Measurements from ENCODE around the gene ZDHHC18.
A peak's percentile ranks its signal among the peaks of the same experiment; 100 is the strongest.

The ZDHHC18 gene

GRCh38 chr1:26787706-26788514, 38.6 kb upstream of the ZDHHC18 start, which contains the start of gene PIGV:
TSS of gene PIGV (plus strand) at chr1:26787950. CDS start at chr1:26790816, 2,866 bp downstream.
- in situ Hi-C loops (cut with HindIII; ENCODE audit: low sequenced_read_pairs) = no loop called here
- TF ChIP-seq, protein P1, sequence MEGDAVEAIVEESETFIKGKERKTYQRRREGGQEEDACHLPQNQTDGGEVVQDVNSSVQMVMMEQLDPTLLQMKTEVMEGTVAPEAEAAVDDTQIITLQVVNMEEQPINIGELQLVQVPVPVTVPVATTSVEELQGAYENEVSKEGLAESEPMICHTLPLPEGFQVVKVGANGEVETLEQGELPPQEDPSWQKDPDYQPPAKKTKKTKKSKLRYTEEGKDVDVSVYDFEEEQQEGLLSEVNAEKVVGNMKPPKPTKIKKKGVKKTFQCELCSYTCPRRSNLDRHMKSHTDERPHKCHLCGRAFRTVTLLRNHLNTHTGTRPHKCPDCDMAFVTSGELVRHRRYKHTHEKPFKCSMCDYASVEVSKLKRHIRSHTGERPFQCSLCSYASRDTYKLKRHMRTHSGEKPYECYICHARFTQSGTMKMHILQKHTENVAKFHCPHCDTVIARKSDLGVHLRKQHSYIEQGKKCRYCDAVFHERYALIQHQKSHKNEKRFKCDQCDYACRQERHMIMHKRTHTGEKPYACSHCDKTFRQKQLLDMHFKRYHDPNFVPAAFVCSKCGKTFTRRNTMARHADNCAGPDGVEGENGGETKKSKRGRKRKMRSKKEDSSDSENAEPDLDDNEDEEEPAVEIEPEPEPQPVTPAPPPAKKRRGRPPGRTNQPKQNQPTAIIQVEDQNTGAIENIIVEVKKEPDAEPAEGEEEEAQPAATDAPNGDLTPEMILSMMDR (IDR thresholded peaks at IDR 0.05; ENCODE audit: low read depth, low read length) = peak; percentile 6
- H3K4me3 ChIP-seq (ENCODE audit: low read depth, low read length) = peak within 1 kb of the TSS; percentile 53
- DNase-seq (ENCODE audit: low read depth, low spot score) = peak; percentile 83

DNA sequence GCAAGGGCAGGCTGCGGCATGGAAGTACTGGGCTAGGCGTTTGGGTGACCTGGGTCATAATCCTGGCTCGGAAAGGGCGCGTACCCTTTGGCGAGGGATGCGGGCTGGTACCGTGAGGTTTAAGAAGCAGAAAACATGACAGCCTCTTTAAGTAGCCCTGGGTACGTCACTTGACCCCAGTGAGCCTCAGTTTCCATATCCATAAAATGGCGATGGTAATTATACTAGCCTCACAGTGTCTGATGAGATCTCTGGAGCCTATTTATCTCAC, 38.0 kb upstream of the ZDHHC18 start:
- peak overlapping the region; percentile 53 for H3K4me3 ChIP-seq (ENCODE audit: low read depth, low read length)
- TF ChIP-seq, protein P1 (IDR thresholded peaks at IDR 0.05; ENCODE audit: low read depth, low read length) = no peak
- in situ Hi-C loops (cut with HindIII; ENCODE audit: low sequenced_read_pairs) = no loop called here
- no peak for DNase-seq (ENCODE audit: low read depth, low spot score)

- in situ Hi-C loops (cut with HindIII; ENCODE audit: low sequenced_read_pairs) = no loop called here
- H3K4me3 ChIP-seq (ENCODE audit: low read depth, low read length) = peak overlapping the region; percentile 53
- peak; percentile 85 for DNase-seq (ENCODE audit: low read depth, low spot score)
- TF ChIP-seq, protein P1 (IDR thresholded peaks at IDR 0.05; ENCODE audit: low read depth, low read length) = peak; percentile 96
These were observed 37.5 kb upstream of the ZDHHC18 start for GRCh38 chr1:26788836-26789611.

GRCh38 chr1:26789612-26789865, 36.9 kb upstream of the ZDHHC18 start:
- TF ChIP-seq, protein P1 (IDR thresholded peaks at IDR 0.05; ENCODE audit: low read depth, low read length) = no peak
- in situ Hi-C loops (cut with HindIII; ENCODE audit: low sequenced_read_pairs) = no loop called here
- DNase-seq (ENCODE audit: low read depth, low spot score) = no peak
- no peak overlapping the region for H3K4me3 ChIP-seq (ENCODE audit: low read depth, low read length)

GRCh38 chr1:26789931-26790330, 36.6 kb upstream of the ZDHHC18 start:
- TF ChIP-seq, protein P1 (IDR thresholded peaks at IDR 0.05; ENCODE audit: low read depth, low read length) = no peak
- no peak overlapping the region for H3K4me3 ChIP-seq (ENCODE audit: low read depth, low read length)
- in situ Hi-C loops (cut with HindIII; ENCODE audit: low sequenced_read_pairs) = no loop called here
- DNase-seq (ENCODE audit: low read depth, low spot score) = peak; percentile 61

- DNase-seq (ENCODE audit: low read depth, low spot score) = no peak
- H3K4me3 ChIP-seq (ENCODE audit: low read depth, low read length) = no peak overlapping the region
- TF ChIP-seq, protein P1 (IDR thresholded peaks at IDR 0.05; ENCODE audit: low read depth, low read length) = no peak
- in situ Hi-C loops (cut with HindIII; ENCODE audit: low sequenced_read_pairs) = no loop called here
These were observed 35.9 kb upstream of the ZDHHC18 start for GRCh38 chr1:26790551-26790953.

All from astrocyte of the spinal cord (primary cell).